Right lobe of liver (tissue), 6 donors: ENCODE measurements around the gene CACNA1D. TPM values are rescaled to one million over a fixed set of nuclear protein-coding genes. Genes with fewer than 3 reads are reported as not detected.

Experiments
- ATAC-seq, 4 donors: fragments of 200-7000 bp; cut with Tn5 transposase; one replicate each; pipeline ENCODE4 v1.9.1; 2020; ENCODE audit warnings: mild to moderate bottlenecking in 4 of 4, moderate library complexity in 4 of 4
- DNase-seq, 3 donors: peaks; one replicate each; pipeline ENCODE4 v3.0.0-alpha.2; 2020
- H3K27ac ChIP-seq, 3 donors: fragments of 200-600 bp; one replicate each; pipeline ENCODE4 v1.8.0; 2022
- H3K27me3 ChIP-seq, 2 donors: fragments of 200-600 bp; one replicate each; pipeline ENCODE4 v1.8.0; 2022
- H3K36me3 ChIP-seq, 4 donors: fragments of 200-600 bp; sonication (generic) in 1 of 4; one replicate each; pipeline versions ENCODE4 v1.5.1 to v1.8.0; 2017 to 2022; ENCODE audit warnings: control low read depth in 1 of 4
- H3K4me1 ChIP-seq, 4 donors: fragments of 200-600 bp; sonication (generic) in 1 of 4; one replicate each; pipeline versions ENCODE4 v1.5.1 to v1.8.0; 2017 to 2022; ENCODE audit warnings: control low read depth in 1 of 4
- H3K4me3 ChIP-seq, 3 donors: fragments of 200-600 bp; one replicate each; pipeline ENCODE4 v1.8.0; 2022
- H3K9me3 ChIP-seq, 4 donors: fragments of 200-600 bp; sonication (generic) in 1 of 4; one replicate each; pipeline versions ENCODE4 v1.5.1 to v1.8.0; 2017 to 2022; ENCODE audit warnings: control low read depth in 1 of 4
- POLR2A ChIP-seq: fragments of 450-650 bp; IDR thresholded peaks from one replicate; pipeline ENCODE4 v1.6.1; 2017; ENCODE audit warnings: antibody characterized with exemption, mild to moderate bottlenecking
- WGBS: methylation state at CpG from one replicate; pipeline ENCODE4 v1.1.6; 2018; ENCODE audit warnings: low coverage, low lambda C conversion rate; ENCODE audit not compliant: insufficient coverage; ENCODE audit errors: missing lambda C conversion rate; 5-methylcytosine and 5-hydroxymethylcytosine counted together
- intact Hi-C, 2 donors: fragments of 100-400 bp; cut with DNase I; formaldehyde crosslinking; loops; one replicate each; pipeline versions ENCODE4 v1.11.2 to v1.14.1; 2022
- small RNA-seq, 2 experiments: library from RNA; depleted of rRNA; stranded (forward); fragments of <200 nt; gene quantifications; one replicate each; pipeline ENCODE3, GENCODE V24; 2016
- total RNA-seq, 6 experiments: library from RNA; depleted of rRNA in 2 of 6; stranded (reverse); fragments of >200 nt in 2 of 6; fragmentation: NEBNext Ultra II Directional in 3 of 6; extraction: Animal tissue kit (Norgen Biotek cat#: 25700) in 3 of 6; gene quantifications; one replicate each; pipeline versions ENCODE4 v1.1.0 to v1.2.4, GENCODE V29; 2016 to 2023
- TF ChIP-seq, protein P1 (sequence below), 4 donors: fragments of 200-600 bp in 3 of 4; fragments of 450-650 bp in 1 of 4; IDR thresholded peaks; one replicate each; pipeline versions ENCODE4 v1.5.1 to v1.8.0; 2016 to 2022; ENCODE audit warnings: antibody characterized with exemption in 4 of 4, mild to moderate bottlenecking in 2 of 4
- donor health status: DM: no; HTN: yes; CAD: no.
- donor health status: DM: no; HTN: no; CAD: no.
- donor health status: DM: no; HTN: no; CAD: no.
- donor health status: DM: no; HTN: yes; CAD: no.
- donor health status: DM: no; HTN: yes; CAD: no.

The CACNA1D gene
- total RNA-seq, 6 experiments from 2014 or later = 5.5 to 12.7 (median 9.3) TPM

DNA sequence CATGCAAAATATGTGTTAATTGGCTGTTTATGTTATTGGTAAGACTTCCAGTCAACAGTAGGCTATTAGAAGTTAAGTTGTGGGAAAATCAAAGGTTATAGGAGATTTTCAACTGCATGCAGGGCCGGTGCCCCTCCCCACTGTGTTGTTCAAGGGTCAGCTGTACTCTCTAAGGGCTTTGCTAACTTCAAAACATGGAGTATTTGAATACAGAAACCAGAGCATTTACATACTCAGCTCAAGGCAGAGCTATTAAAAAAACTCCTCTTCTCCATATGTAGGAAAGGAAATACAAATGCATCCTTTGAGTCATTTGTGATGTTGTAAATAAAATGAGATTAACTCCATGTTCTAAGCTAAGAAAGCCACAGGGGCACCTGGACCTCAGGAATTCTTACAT is 368.7 kb downstream of the CACNA1D start:
- Histone ChIP-seq H3K27me3 (no peaks in the 10 kb centered on the region), H3K36me3 (peaks cover 0 to 51% (median 16%) of the 10 kb centered on the region in 4 donors), H3K9me3 (no peaks in the 10 kb centered on the region), H3K4me3 (no peak overlapping the region), H3K27ac (no peak overlapping the region), H3K4me1 (peaks cover 0 to 17% (median 3%) of the 10 kb centered on the region in 4 donors)
- intact Hi-C loops = no loop called here
- ATAC-seq = no peak
- 42% methylated on average over 1 of the region's 1 CpG for WGBS
- DNase-seq = no peak
- TF ChIP-seq, protein P1, sequence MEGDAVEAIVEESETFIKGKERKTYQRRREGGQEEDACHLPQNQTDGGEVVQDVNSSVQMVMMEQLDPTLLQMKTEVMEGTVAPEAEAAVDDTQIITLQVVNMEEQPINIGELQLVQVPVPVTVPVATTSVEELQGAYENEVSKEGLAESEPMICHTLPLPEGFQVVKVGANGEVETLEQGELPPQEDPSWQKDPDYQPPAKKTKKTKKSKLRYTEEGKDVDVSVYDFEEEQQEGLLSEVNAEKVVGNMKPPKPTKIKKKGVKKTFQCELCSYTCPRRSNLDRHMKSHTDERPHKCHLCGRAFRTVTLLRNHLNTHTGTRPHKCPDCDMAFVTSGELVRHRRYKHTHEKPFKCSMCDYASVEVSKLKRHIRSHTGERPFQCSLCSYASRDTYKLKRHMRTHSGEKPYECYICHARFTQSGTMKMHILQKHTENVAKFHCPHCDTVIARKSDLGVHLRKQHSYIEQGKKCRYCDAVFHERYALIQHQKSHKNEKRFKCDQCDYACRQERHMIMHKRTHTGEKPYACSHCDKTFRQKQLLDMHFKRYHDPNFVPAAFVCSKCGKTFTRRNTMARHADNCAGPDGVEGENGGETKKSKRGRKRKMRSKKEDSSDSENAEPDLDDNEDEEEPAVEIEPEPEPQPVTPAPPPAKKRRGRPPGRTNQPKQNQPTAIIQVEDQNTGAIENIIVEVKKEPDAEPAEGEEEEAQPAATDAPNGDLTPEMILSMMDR (IDR thresholded peaks at IDR 0.05) = no peak
- TF ChIP-seq POLR2A = no peak

Small RNAs within 50 kb of the gene (small RNA-seq; reads per million reads assigned to genes)
- gene AC012467.1 (0 reads per million in 2 experiments), gene RF00154 (420 to 461 reads per million in 2 experiments)

Other genes starting within 250 kb of the CACNA1D start
- 100 to 1,000 TPM in 5 of 6 experiments, 10 to 100 TPM in 1; 98.9 to 257 (median 146) TPM for gene TKT, start 238.6 kb upstream of the CACNA1D start, total RNA-seq
- gene DCP1A, start 147.1 kb upstream of the CACNA1D start, total RNA-seq = 10 to 100 TPM in 1 of 6 experiments, 1 to 10 TPM in 5; 5.7 to 12.1 (median 7.1) TPM